ENCODE data around the gene CDH23. TPM values are rescaled to one million over a fixed set of nuclear protein-coding genes. Genes with fewer than 3 reads are reported as not detected.

The CDH23 gene
- total and polyA plus RNA-seq, 2 experiments from 2014 or later = 0.08 TPM; not detected in 1

DNA sequence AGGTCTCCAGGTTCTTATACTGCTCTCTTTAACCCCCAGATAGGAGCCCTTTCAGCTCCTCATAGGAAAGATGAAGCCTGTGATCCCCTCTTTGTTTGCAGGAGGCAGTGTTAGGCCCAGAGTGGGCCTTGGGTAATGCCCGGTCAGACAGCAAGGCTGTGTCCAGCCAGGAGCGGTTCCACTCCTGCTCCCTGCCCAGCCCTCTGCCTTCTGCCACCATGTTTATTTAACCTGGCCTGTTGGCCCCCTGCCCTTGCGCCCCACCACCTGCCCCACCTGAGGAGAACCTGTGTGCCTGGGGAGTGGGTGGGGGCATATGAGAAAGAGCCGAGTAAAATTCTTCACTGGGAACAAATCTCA is 24.3 kb downstream of the CDH23 start:
- no peaks in the 10 kb centered on the region for H3K9me2 ChIP-seq (ENCODE audit: insufficient read depth)
- WGBS, 2 experiments (ENCODE audit: low coverage in 1 of 2, low lambda C conversion rate in 2 of 2, missing lambda C conversion rate in 2 of 2) = 66 to 73% methylated on average over 4 of the region's 4 CpGs
- H3K27me3 ChIP-seq (replicated peaks; ENCODE audit: insufficient read depth) = peaks cover 9% of the 10 kb centered on the region; the same call in 1 of the 2 replicates
- H3K4me2 ChIP-seq (ENCODE audit: unreplicated experiment) = no peak overlapping the region
- H3F3A ChIP-seq (ENCODE audit: insufficient read depth) = no peaks in the 10 kb centered on the region
- no peaks in the 10 kb centered on the region for H3K4me1 ChIP-seq (ENCODE audit: insufficient read depth)
- TF ChIP-seq EZH2 (IDR thresholded peaks at IDR 0.05; ENCODE audit: insufficient read depth, poor library complexity, severe bottlenecking) (no peak), EZH2phosphoT487 (IDR thresholded peaks at IDR 0.05; ENCODE audit: insufficient read depth, low read depth) (no peak)
- no peak overlapping the region for H3K27ac ChIP-seq
- H3K4me3 ChIP-seq = no peak overlapping the region
- in situ Hi-C loops (cut with MboI) = no loop called here
- no peaks in the 10 kb centered on the region for H3K79me2 ChIP-seq (ENCODE audit: insufficient read depth)
- no peaks in the 10 kb centered on the region for H4K20me1 ChIP-seq (ENCODE audit: insufficient read depth)
- H3K36me3 ChIP-seq (ENCODE audit: low read depth) = no peaks in the 10 kb centered on the region
- no peak for DNase-seq
- no peaks in the 10 kb centered on the region for H3K9me3 ChIP-seq (ENCODE audit: low read depth)
- H2AFZ ChIP-seq = no peak overlapping the region
- no peak overlapping the region for H3K9ac ChIP-seq

DNA sequence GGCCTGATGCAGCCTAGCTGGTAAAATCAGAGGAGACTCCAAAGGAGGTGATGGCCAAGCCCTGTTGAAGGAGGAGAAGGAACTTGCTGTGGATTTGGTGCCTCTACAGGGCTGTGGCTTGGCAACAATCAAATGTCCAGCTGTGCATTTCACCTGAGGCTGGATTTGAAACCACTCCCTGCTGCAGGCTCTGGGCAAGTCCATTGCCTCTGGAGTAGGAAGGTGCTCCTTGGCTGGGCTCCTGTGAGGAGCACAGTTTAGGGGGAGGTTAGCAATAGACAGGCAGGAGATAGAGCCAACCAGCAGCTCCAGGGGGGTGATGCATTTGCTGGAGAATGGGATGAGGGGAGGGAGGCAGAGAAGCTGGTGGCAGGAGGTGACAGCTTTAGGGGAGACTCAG is 26.5 kb downstream of the CDH23 start:
- H2AFZ ChIP-seq = no peak overlapping the region
- no peak for DNase-seq
- H3K4me2 ChIP-seq (ENCODE audit: unreplicated experiment) = no peak overlapping the region
- in situ Hi-C loops (cut with MboI) = no loop called here
- no peaks in the 10 kb centered on the region for H3K4me1 ChIP-seq (ENCODE audit: insufficient read depth)
- no peak overlapping the region for H3K9ac ChIP-seq
- H3K4me3 ChIP-seq = no peak overlapping the region
- TF ChIP-seq EZH2phosphoT487 (IDR thresholded peaks at IDR 0.05; ENCODE audit: insufficient read depth, low read depth) (no peak), EZH2 (IDR thresholded peaks at IDR 0.05; ENCODE audit: insufficient read depth, poor library complexity, severe bottlenecking) (no peak)
- H3K36me3 ChIP-seq (ENCODE audit: low read depth) = no peaks in the 10 kb centered on the region
- no peaks in the 10 kb centered on the region for H3F3A ChIP-seq (ENCODE audit: insufficient read depth)
- peaks cover 16% of the 10 kb centered on the region; the same call in 1 of the 2 replicates for H3K27me3 ChIP-seq (replicated peaks; ENCODE audit: insufficient read depth)
- no peak overlapping the region for H3K27ac ChIP-seq
- H3K9me2 ChIP-seq (ENCODE audit: insufficient read depth) = no peaks in the 10 kb centered on the region
- H3K79me2 ChIP-seq (ENCODE audit: insufficient read depth) = no peaks in the 10 kb centered on the region
- H3K9me3 ChIP-seq (ENCODE audit: low read depth) = no peaks in the 10 kb centered on the region
- H4K20me1 ChIP-seq (ENCODE audit: insufficient read depth) = no peaks in the 10 kb centered on the region

DNA sequence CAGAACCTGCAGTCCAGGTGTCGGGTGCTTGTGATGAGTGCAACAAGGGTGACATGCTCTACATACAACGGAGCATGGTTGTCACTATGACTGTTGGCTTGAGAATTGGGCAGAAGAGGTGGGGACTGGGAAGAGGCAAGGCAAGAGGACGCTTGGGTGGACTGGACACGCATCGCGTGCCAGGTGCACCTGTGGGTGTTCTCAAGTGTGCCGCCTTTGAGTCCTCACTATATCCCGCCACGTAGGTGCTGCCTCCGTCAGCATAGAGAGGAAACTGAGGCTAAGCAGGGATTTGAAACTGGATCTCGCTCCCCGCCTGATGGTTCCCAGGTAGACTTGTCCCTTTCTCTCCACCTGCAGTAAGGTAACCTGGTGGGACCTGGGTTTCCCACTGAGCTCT is 27.2 kb downstream of the CDH23 start:
- Histone ChIP-seq H3K4me3 (no peak overlapping the region), H3K9me2 (ENCODE audit: insufficient read depth) (no peaks in the 10 kb centered on the region), H3K79me2 (ENCODE audit: insufficient read depth) (no peaks in the 10 kb centered on the region), H3K27ac (no peak overlapping the region), H2AFZ (no peak overlapping the region), H3F3A (ENCODE audit: insufficient read depth) (no peaks in the 10 kb centered on the region), H3K36me3 (ENCODE audit: low read depth) (no peaks in the 10 kb centered on the region), H3K9me3 (ENCODE audit: low read depth) (no peaks in the 10 kb centered on the region), H3K4me1 (ENCODE audit: insufficient read depth) (no peaks in the 10 kb centered on the region), H3K9ac (no peak overlapping the region), H3K27me3 (replicated peaks; ENCODE audit: insufficient read depth) (peaks cover 21% of the 10 kb centered on the region; the same call in 1 of the 2 replicates), H4K20me1 (ENCODE audit: insufficient read depth) (no peaks in the 10 kb centered on the region), H3K4me2 (ENCODE audit: unreplicated experiment) (no peak overlapping the region)
- TF ChIP-seq EZH2phosphoT487 (IDR thresholded peaks at IDR 0.05; ENCODE audit: insufficient read depth, low read depth) (no peak), EZH2 (IDR thresholded peaks at IDR 0.05; ENCODE audit: insufficient read depth, poor library complexity, severe bottlenecking) (no peak)
- no peak for DNase-seq
- in situ Hi-C loops (cut with MboI) = no loop called here
- WGBS, 2 experiments (ENCODE audit: low coverage in 1 of 2, low lambda C conversion rate in 2 of 2, missing lambda C conversion rate in 2 of 2) = 75% methylated on average over 12 of the region's 12 CpGs

DNA sequence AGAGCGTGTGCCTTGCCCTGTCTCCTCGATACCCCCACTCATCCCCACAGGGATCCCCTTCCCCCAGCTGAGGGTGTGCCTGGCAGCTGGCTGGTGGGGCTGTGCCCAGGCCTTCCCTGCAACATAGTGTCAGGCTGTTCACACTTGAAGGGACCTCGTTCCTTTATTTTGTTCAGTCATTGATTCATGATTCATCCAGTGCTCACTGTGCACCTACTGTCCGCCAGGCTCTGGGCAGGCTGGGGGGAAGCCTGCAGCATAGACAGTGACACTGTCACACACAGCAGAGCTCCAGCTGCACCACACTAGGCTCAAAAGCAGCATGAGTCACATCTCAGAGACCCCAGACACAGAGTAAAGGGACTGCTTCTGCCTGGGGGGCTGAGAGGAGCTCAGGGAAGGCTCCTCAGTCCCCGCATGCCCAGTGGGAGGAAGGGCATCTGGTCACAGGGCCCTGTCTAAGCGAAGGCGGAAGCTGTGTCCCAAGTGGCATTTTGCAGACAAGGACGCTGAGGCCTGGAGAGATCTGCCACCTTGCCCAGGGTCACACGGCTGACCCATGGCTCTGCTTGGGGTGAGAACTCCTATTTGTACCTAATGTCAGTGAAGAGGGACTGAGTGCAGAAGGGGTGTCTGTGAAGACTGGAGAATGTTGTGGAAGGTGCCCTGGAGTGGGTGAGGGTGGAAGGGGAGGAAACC is 27.9 kb downstream of the CDH23 start:
- no peak overlapping the region for H3K4me2 ChIP-seq (ENCODE audit: unreplicated experiment)
- in situ Hi-C loops (cut with MboI) = no loop called here
- H3K4me3 ChIP-seq = no peak overlapping the region
- peaks cover 26% of the 10 kb centered on the region; the same call in 1 of the 2 replicates for H3K27me3 ChIP-seq (replicated peaks; ENCODE audit: insufficient read depth)
- no peak overlapping the region for H3K9ac ChIP-seq
- H3K4me1 ChIP-seq (ENCODE audit: insufficient read depth) = no peaks in the 10 kb centered on the region
- no peaks in the 10 kb centered on the region for H3K36me3 ChIP-seq (ENCODE audit: low read depth)
- no peak overlapping the region for H3K27ac ChIP-seq
- no peaks in the 10 kb centered on the region for H3K9me2 ChIP-seq (ENCODE audit: insufficient read depth)
- WGBS, 2 experiments (ENCODE audit: low coverage in 1 of 2, low lambda C conversion rate in 2 of 2, missing lambda C conversion rate in 2 of 2) = 62 to 63% methylated on average over 9 of the region's 9 CpGs
- H4K20me1 ChIP-seq (ENCODE audit: insufficient read depth) = no peaks in the 10 kb centered on the region
- no peak for DNase-seq
- no peaks in the 10 kb centered on the region for H3F3A ChIP-seq (ENCODE audit: insufficient read depth)
- H2AFZ ChIP-seq = no peak overlapping the region
- H3K79me2 ChIP-seq (ENCODE audit: insufficient read depth) = no peaks in the 10 kb centered on the region
- H3K9me3 ChIP-seq (ENCODE audit: low read depth) = no peaks in the 10 kb centered on the region
- TF ChIP-seq EZH2phosphoT487 (IDR thresholded peaks at IDR 0.05; ENCODE audit: insufficient read depth, low read depth) (no peak), EZH2 (IDR thresholded peaks at IDR 0.05; ENCODE audit: insufficient read depth, poor library complexity, severe bottlenecking) (no peak)

Measured in GM23248 (cell line).